ENCODE results near the gene MYD88.

- no peak for TF ChIP-seq CTCF (IDR thresholded peaks at IDR 0.05)
- TF ChIP-seq POLR2A (IDR thresholded peaks at IDR 0.05), result no peak
Measured at GRCh38 chr3:38094999-38095398, 43.5 kb upstream of the MYD88 start.

All from vagina (tissue), 2 donors.